MCF 10A (cell line): ENCODE results near the gene TUBB8B. TPM values are rescaled to one million over a fixed set of nuclear protein-coding genes. Genes with fewer than 3 reads are reported as not detected.

Experiments
- total RNA-seq: library from RNA; stranded (reverse); gene quantifications from 2 replicates; pipeline ENCODE4 v1.2.3, GENCODE V29; 2022

Gene TUBB8B
- total RNA-seq, 1 experiment from 2014 or later = not detected

Other genes with a start within 250 kb of the TUBB8B start
- gene USP14, start 108.9 kb upstream of the TUBB8B start, total RNA-seq = 76.7 and 79.1 TPM in 2 replicates
- gene THOC1, start 218.4 kb upstream of the TUBB8B start, total RNA-seq = 40.9 and 44.6 TPM in 2 replicates